ENCODE results near the gene COQ8B. TPM values are rescaled to one million over a fixed set of nuclear protein-coding genes. Genes with fewer than 3 reads are reported as not detected.

The COQ8B gene
- total RNA-seq, 1 donor from 2014 or later, result 41.6 TPM

Other genes with a start within 250 kb of the COQ8B start
- gene SPTBN4, start 249.9 kb downstream of the COQ8B start, total RNA-seq, result 0.21 and 0.69 TPM in 2 replicates
- 102 and 113 TPM in 2 replicates for gene SHKBP1, start 140.0 kb downstream of the COQ8B start, total RNA-seq
- gene LTBP4, start 115.5 kb downstream of the COQ8B start, total RNA-seq, result 107 and 116 TPM in 2 replicates
- gene NUMBL, start 26.2 kb downstream of the COQ8B start, total RNA-seq, result 18.1 and 20.6 TPM in 2 replicates
- 8.7 and 9.9 TPM in 2 replicates for gene ITPKC, start 226 bp upstream of the COQ8B start, total RNA-seq
- 9.5 and 10.0 TPM in 2 replicates for gene ACTMAP, start 33.6 kb upstream of the COQ8B start, total RNA-seq
- 243 and 245 TPM in 2 replicates for gene SNRPA, start 34.3 kb upstream of the COQ8B start, total RNA-seq
- 0.91 TPM in 1 of 2 replicates, not detected in the other for gene MIA, start 58.6 kb upstream of the COQ8B start, total RNA-seq
- gene RAB4B, start 61.4 kb upstream of the COQ8B start, total RNA-seq, result 40.6 and 45.5 TPM in 2 replicates
- 100 and 104 TPM in 2 replicates for gene EGLN2, start 82.3 kb upstream of the COQ8B start, total RNA-seq
- not detected in 2 replicates for gene CYP2A6, start 133.6 kb upstream of the COQ8B start, total RNA-seq
- not detected in 2 replicates for gene CYP2A7, start 165.3 kb upstream of the COQ8B start, total RNA-seq

Measured in activated T-helper 1 cell treated with anti-CD3 and anti-CD28 coated beads, Interleukin-12 subunit alpha, Interleukin-12 subunit beta, Interleukin-2, Interleukin-4 antibody, amounts not matched to agents 30 ng/mL and 10 ng/mL and 1 ng/mL, durations not matched to agents 14 hours and 24 hours and 36 hours (primary cell).